SK-N-SH (cell line): ENCODE measurements around the gene SP140. TPM values are rescaled to one million over a fixed set of nuclear protein-coding genes. Genes with fewer than 3 reads are reported as not detected.

Experiments used
- CTCF ChIA-PET: fragments of 300-600, 350-600 bp; formaldehyde crosslinking; extraction: SDS; loops from one replicate; lab custom pipeline; 2021; lab: Yijun Ruan, JAX
- POLR2A ChIA-PET: fragments of 350-600 bp; sonication (Branson Sonifier 250); formaldehyde crosslinking; extraction: SDS; loops from one replicate; lab custom pipeline; 2020; ENCODE audit warnings: antibody characterized with exemption, inconsistent platforms; lab: Yijun Ruan, JAX
- DNase-seq: peaks from one replicate; pipeline ENCODE4 v3.0.0; 2012
- H2AFZ ChIP-seq: fragments of 200-600 bp; sonication (generic); 2 replicates; pipeline ENCODE4 v1.8.1; 2016; ENCODE audit warnings: antibody characterized with exemption, mild to moderate bottlenecking, low read depth
- H3F3A ChIP-seq: fragments of 200-600 bp; sonication (generic); replicated peaks from 2 replicates; pipeline ENCODE3; 2016; ENCODE audit warnings: antibody characterized with exemption, mild to moderate bottlenecking; ENCODE audit not compliant: insufficient read depth
- H3K27ac ChIP-seq, 2 experiments: fragments of 200-500 bp in 1 of 2; fragments of 200-600 bp in 1 of 2; sonication (Bioruptor generic) in 1 of 2; sonication (generic), shearing (Covaris generic) in 1 of 2; 2 replicates each; pipeline versions ENCODE4 v1.5.1 to v1.6.1; 2014 to 2016; ENCODE audit warnings: low read depth in 2 of 2, inconsistent platforms in 1 of 2, low read length in 1 of 2, mild to moderate bottlenecking in 1 of 2, mixed read lengths in 1 of 2
- H3K27me3 ChIP-seq: fragments of 200-600 bp; sonication (generic), shearing (Covaris generic); 2 replicates; pipeline ENCODE4 v1.6.1; 2016; ENCODE audit warnings: mixed run types; ENCODE audit not compliant: insufficient read depth
- H3K36me3 ChIP-seq, 2 experiments: fragments of 200-500 bp in 1 of 2; fragments of 200-600 bp in 1 of 2; sonication (Bioruptor generic) in 1 of 2; sonication (generic) in 1 of 2; replicated peaks in 1 of 2; 2 replicates each; pipeline versions ENCODE3 to v1.5.1; 2014 to 2016; ENCODE audit warnings: low read length in 1 of 2, mild to moderate bottlenecking in 1 of 2; ENCODE audit not compliant: insufficient read depth in 2 of 2, control insufficient read depth in 1 of 2
- H3K4me1 ChIP-seq, 2 experiments: fragments of 200-500 bp in 1 of 2; fragments of 200-600 bp in 1 of 2; sonication (Bioruptor generic) in 1 of 2; sonication (generic), shearing (Covaris generic) in 1 of 2; 2 replicates each; pipeline versions ENCODE4 v1.5.1 to v1.6.1; 2014 to 2016; ENCODE audit warnings: low read depth in 1 of 2, low read length in 1 of 2, mixed run types in 1 of 2; ENCODE audit not compliant: insufficient read depth in 2 of 2, control insufficient read depth in 1 of 2
- H3K4me2 ChIP-seq: fragments of 200-600 bp; sonication (generic), shearing (Covaris generic); 2 replicates; pipeline ENCODE4 v1.6.1; 2017; ENCODE audit warnings: mixed run types
- H3K4me3 ChIP-seq, 2 experiments: fragments of 200-500 bp in 1 of 2; fragments of 200-600 bp in 1 of 2; sonication (Bioruptor generic) in 1 of 2; sonication (generic), shearing (Covaris generic) in 1 of 2; 2 replicates each; pipeline versions ENCODE4 v1.5.1 to v1.8.1; 2014 to 2016; ENCODE audit warnings: low read depth in 2 of 2, inconsistent platforms in 1 of 2, low read length in 1 of 2, mild to moderate bottlenecking in 1 of 2, mixed read lengths in 1 of 2, moderate library complexity in 1 of 2
- H3K79me2 ChIP-seq: fragments of 200-600 bp; sonication (generic); 2 replicates; pipeline ENCODE4 v1.8.1; 2017; ENCODE audit warnings: mild to moderate bottlenecking; ENCODE audit not compliant: insufficient read depth
- H3K9ac ChIP-seq: fragments of 200-600 bp; sonication (generic); 2 replicates; pipeline ENCODE4 v1.6.1; 2017; ENCODE audit warnings: mixed run types
- H3K9me2 ChIP-seq: fragments of 200-600 bp; sonication (generic); 2 replicates; pipeline ENCODE4 v1.6.1; 2017; ENCODE audit warnings: mixed run types
- H3K9me3 ChIP-seq: fragments of 200-600 bp; sonication (generic); 2 replicates; pipeline ENCODE4 v1.6.1; 2017; ENCODE audit warnings: mixed run types, mild to moderate bottlenecking, moderate library complexity
- H4K20me1 ChIP-seq: fragments of 200-600 bp; sonication (generic); 2 replicates; pipeline ENCODE4 v1.6.1; 2017; ENCODE audit warnings: mild to moderate bottlenecking, mixed run types; ENCODE audit not compliant: insufficient read depth
- CHD2 ChIP-seq: fragments of 150-350 bp; IDR thresholded peaks from 2 replicates; pipeline ENCODE4 v1.6.1; 2018; ENCODE audit warnings: low read length; ENCODE audit not compliant: partially characterized antibody
- ELF1 ChIP-seq: IDR thresholded peaks from 2 replicates; pipeline ENCODE4 v1.4.0; 2012
- FOXM1 ChIP-seq: IDR thresholded peaks from 2 replicates; pipeline ENCODE4 v1.4.0; 2012; ENCODE audit warnings: low read depth, mild to moderate bottlenecking
- GABPA ChIP-seq: IDR thresholded peaks from 2 replicates; pipeline ENCODE4 v1.4.0; 2012; ENCODE audit warnings: low read depth, mild to moderate bottlenecking
- GATA2 ChIP-seq: sonication (generic); formaldehyde crosslinking; IDR thresholded peaks from 2 replicates; pipeline ENCODE4 v1.5.0; 2020; ENCODE audit warnings: mild to moderate bottlenecking, missing genetic modification reagents
- MAX ChIP-seq: IDR thresholded peaks from 2 replicates; pipeline ENCODE4 v1.4.0; 2012; ENCODE audit warnings: low read depth
- MEF2A ChIP-seq: IDR thresholded peaks from 2 replicates; pipeline ENCODE4 v1.4.0; 2012; ENCODE audit warnings: low read depth, borderline replicate concordance
- MXI1 ChIP-seq: IDR thresholded peaks from 2 replicates; pipeline ENCODE4 v1.6.1; 2012; ENCODE audit warnings: mild to moderate bottlenecking, low read depth, low read length, improper control_type of control experiment
- NFIC ChIP-seq: IDR thresholded peaks from 2 replicates; pipeline ENCODE4 v1.4.0; 2012; ENCODE audit warnings: borderline replicate concordance
- NRF1 ChIP-seq: IDR thresholded peaks from 2 replicates; pipeline ENCODE4 v1.6.1; 2012; ENCODE audit warnings: low read depth, mild to moderate bottlenecking, low read length
- PBX3 ChIP-seq: IDR thresholded peaks from 2 replicates; pipeline ENCODE4; 2012
- RAD21 ChIP-seq: IDR thresholded peaks from 2 replicates; pipeline ENCODE4 v1.6.1; 2012; ENCODE audit warnings: mild to moderate bottlenecking, low read length
- RXRA ChIP-seq: IDR thresholded peaks from 2 replicates; pipeline ENCODE4 v1.4.0; 2012; ENCODE audit warnings: low read depth, mild to moderate bottlenecking, borderline replicate concordance
- SIN3A ChIP-seq: IDR thresholded peaks from 2 replicates; pipeline ENCODE4 v1.6.1; 2012; ENCODE audit warnings: low read depth, mild to moderate bottlenecking, low read length, moderate library complexity, borderline replicate concordance
- TAF1 ChIP-seq: IDR thresholded peaks from 2 replicates; pipeline ENCODE4 v1.6.1; 2012; ENCODE audit warnings: low read depth, mild to moderate bottlenecking, low read length, moderate library complexity, borderline replicate concordance
- TCF12 ChIP-seq: IDR thresholded peaks from 2 replicates; pipeline ENCODE4 v1.4.0; 2012
- TEAD4 ChIP-seq: IDR thresholded peaks from 2 replicates; pipeline ENCODE4 v1.4.0; 2012; ENCODE audit warnings: mild to moderate bottlenecking, borderline replicate concordance; ENCODE audit not compliant: insufficient read depth
- YY1 ChIP-seq: IDR thresholded peaks from 2 replicates; pipeline ENCODE4 v1.4.0; 2012; ENCODE audit warnings: low read depth, mild to moderate bottlenecking
- ZBTB33 ChIP-seq: IDR thresholded peaks from 2 replicates; pipeline ENCODE4 v1.4.0; 2012; ENCODE audit warnings: low read depth, borderline replicate concordance
- WGBS: methylation state at CpG from one replicate; pipeline ENCODE4 v1.1.6; 2017; ENCODE audit warnings: low lambda C conversion rate; 5-methylcytosine and 5-hydroxymethylcytosine counted together
- polyA plus RNA-seq, 3 experiments: library from polyadenylated mRNA; depleted of rRNA; stranded (reverse); fragments of >200 nt; gene quantifications; 2 replicates each; pipeline ENCODE4 v1.2.3, GENCODE V29; 2012

SP140 gene
- polyA plus RNA-seq, 1 of the 3 experiments (the other 2 are of a cell fraction), result 0.71 TPM

- H3K9me2 ChIP-seq, result no peaks in the 10 kb centered on the region
- H3K27ac ChIP-seq, result no peak overlapping the region
- H3F3A ChIP-seq, result no peaks in the 10 kb centered on the region
- no peak overlapping the region for H3K9ac ChIP-seq
- H3K36me3 ChIP-seq, result peaks cover 3 to 8% of the 10 kb centered on the region in 2 experiments
- H3K9me3 ChIP-seq, result no peaks in the 10 kb centered on the region
- H2AFZ ChIP-seq, result no peak overlapping the region
- H3K4me1 ChIP-seq, result no peaks in the 10 kb centered on the region
- no peaks in the 10 kb centered on the region for H4K20me1 ChIP-seq
- ChIA-PET POLR2A (no interaction called here), CTCF (interaction anchor here (1.0 kb wide), 1 partner anchor 17 kb away, joined by 3 read pairs; no protein-coding TSS in a partner anchor)
- DNase-seq, result no peak
- TF ChIP-seq YY1 (no peak), RAD21 (no peak), MEF2A (no peak), MXI1 (no peak), ELF1 (no peak), CHD2 (no peak), ZBTB33 (no peak), PBX3 (no peak), FOXM1 (no peak), NRF1 (no peak), TCF12 (no peak), GABPA (no peak), TAF1 (no peak), TEAD4 (no peak), MAX (no peak), NFIC (no peak), GATA2 (no peak), SIN3A (no peak), RXRA (no peak)
- no peak overlapping the region for H3K4me3 ChIP-seq
- H3K4me2 ChIP-seq, result no peak overlapping the region
- H3K27me3 ChIP-seq, result no peaks in the 10 kb centered on the region
- no peaks in the 10 kb centered on the region for H3K79me2 ChIP-seq
- 65% methylated on average over 3 of the region's 3 CpGs for WGBS
Measured at GRCh38 chr2:230176996-230177395, 48.5 kb upstream of the SP140 start.
